GM12801 (cell line): ENCODE results near the gene ADCY10.

ENCODE experiments used
- TF ChIP-seq, protein P1 (sequence below): IDR thresholded peaks from one replicate; pipeline ENCODE4 v1.5.1; 2011; ENCODE audit warnings: control low read depth; ENCODE audit not compliant: insufficient read length; ENCODE audit errors: extremely low read depth

The ADCY10 gene

DNA sequence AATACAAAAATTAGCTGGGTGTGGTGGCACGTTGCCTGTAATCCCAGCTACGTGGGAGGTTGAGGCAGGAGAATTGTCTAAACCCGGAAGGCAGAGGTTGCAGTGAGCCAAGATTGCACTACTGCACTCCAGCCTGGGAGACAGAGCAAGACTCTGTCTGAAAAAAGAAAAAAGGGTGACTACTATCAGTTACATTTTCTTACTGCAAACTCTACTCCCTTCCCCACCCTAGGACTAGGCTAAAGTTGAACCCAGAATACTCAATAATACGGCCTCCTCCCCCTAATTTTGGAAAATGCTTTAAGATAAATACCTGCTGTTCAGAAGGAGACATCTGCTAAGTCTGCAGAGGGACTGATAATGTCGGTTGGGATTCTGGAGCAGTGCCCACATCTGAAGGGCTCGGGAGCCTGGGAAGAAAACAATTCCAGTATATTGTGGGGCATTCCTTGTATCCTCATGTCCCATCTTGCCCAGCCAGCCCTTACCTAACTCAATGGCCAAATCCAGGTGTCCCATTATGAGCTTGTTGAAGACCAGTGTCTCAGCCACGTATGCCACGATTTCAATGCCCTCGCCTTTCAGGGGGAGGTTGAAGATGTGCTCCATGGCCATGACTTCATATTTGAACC is 89.7 kb downstream of the ADCY10 start:
- TF ChIP-seq, protein P1, sequence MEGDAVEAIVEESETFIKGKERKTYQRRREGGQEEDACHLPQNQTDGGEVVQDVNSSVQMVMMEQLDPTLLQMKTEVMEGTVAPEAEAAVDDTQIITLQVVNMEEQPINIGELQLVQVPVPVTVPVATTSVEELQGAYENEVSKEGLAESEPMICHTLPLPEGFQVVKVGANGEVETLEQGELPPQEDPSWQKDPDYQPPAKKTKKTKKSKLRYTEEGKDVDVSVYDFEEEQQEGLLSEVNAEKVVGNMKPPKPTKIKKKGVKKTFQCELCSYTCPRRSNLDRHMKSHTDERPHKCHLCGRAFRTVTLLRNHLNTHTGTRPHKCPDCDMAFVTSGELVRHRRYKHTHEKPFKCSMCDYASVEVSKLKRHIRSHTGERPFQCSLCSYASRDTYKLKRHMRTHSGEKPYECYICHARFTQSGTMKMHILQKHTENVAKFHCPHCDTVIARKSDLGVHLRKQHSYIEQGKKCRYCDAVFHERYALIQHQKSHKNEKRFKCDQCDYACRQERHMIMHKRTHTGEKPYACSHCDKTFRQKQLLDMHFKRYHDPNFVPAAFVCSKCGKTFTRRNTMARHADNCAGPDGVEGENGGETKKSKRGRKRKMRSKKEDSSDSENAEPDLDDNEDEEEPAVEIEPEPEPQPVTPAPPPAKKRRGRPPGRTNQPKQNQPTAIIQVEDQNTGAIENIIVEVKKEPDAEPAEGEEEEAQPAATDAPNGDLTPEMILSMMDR, result no peak

DNA sequence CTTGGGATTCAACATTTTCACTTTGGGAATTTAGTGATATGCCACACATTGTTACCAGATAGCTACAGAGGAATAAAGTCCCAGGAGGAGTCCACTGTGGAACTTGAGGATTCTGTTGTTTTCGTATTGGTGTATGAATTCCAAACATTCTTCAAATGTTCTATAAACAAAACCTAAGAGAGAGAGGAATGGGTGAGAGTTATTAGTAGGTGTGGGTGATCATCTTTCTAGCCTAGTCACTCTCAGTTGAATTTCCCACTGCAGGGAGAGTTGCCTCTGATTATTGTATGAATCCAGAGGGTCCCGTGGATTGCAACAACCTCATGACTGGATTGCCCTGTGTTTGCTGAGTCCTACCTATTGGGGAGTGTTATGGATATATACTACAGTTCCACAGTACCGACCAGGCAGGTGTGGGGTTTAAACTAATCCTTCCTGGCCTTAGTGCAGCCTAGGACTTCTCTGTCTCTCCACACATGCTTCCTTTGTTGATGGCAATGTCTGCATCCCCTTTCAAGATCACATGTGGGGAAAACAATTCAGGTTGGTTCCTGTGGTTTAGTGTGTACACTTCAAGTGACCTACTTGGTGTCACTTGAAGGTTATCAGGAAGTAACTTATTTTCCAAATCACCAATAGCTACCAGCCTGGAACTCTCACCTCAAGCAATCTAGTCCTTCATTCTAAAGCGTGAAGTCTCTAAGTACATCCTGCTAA is 91.8 kb downstream of the ADCY10 start:
- TF ChIP-seq, protein P1, result no peak

DNA sequence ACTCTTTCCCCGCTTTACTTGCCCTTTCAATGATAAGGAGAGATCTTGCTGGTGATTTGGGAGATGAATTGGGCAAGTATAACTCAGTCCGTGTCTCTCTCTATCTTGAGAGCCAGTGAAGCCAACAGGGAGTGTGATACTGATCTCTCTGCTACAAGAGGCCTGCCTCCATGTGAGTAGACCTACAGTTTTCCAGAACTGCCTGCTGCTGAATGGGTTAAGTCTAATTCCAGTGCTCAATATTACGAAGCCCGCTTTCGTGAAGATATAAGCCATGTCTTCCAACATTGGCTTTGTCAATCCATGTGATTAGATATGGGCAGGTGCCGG is 92.6 kb downstream of the ADCY10 start:
- TF ChIP-seq, protein P1, result no peak

DNA sequence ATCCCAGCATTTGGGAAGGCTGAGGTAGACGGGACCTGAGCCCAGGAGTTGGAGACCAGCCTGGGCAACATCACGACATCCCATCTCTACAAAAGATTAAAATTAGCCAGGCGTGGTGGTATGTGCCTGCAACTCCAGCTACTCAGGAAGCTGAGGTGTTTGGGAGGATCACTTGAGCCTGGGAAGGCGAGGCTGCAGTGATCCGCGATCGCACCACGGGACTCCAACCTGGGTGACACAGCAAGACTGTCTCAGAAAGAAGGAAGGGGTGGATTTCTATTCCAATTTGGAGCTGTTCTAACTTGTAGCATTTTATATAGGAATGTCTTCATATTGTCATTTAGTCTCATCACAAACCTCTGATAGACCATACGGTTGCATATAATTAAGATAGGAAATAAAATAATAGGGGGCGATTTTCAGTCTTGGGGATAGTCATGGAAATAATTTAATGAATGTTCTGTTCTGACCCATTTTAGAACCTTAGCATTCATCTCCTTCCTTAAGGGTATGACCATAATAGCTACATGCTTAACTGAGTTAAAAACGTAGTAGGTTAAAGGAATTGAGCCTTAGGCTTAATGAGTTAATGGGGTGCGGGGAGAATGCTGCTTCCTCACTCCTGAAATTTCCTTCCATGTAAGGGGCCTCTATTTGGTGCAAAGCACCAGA is 93.1 kb downstream of the ADCY10 start:
- TF ChIP-seq, protein P1, result no peak

DNA sequence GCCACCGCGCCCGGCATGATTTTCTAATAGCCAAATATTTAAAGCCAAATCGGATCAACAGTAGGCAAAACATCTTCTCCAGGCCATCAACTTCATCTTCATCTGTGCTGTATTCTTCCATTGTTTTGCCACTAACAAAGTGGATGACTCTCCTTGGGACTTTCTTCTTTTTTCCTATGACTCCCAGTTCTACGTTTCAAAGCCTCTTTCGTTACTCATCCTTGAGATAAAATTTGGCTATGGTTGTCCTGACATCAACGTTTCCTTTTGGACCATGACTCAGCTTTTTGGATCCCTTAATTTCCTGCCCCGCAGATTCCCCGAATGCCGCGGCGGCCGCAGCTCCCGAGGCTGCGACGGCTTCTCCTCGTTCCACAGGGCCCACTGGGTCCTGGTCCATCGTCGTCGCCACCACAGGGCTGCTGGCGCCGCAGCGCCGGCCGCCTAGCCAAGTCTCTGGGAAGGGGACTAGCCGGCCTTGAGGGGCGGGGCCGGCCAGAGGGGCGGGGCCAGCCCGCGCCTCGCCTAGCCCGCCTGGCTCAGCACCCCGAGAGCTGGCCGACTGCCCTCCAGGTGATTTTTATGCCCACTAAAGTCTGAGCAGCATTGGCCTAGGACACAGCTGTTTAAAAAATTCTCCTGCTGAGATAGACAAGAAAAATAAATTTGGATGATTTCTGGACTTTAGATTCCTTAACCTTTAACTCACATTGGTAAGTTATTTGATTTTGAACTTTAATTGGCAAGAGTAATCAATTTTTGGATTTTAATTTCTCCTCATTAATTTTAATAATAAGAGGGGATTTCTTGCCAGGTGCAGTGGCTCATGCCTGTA is 93.9 kb downstream of the ADCY10 start:
- TF ChIP-seq, protein P1, result no peak

DNA sequence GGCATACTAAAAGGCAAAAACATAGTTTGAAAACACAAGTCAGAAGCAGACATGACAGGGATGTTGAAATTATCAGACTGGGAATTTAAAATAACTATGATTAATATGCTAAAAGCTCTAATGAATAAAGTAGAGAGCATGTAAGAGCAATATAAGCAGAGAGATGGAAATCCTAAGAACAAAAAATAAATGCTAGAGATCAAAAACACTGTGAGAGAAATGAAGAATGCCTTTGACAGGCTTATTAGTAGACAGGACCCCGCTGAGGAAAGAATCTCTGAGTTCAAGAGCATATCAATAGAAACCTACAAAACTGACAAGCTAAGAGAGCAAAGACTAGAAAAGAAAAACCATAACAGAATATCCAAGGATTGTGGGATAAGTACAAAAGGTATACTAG is 98.3 kb downstream of the ADCY10 start:
- TF ChIP-seq, protein P1, result no peak

DNA sequence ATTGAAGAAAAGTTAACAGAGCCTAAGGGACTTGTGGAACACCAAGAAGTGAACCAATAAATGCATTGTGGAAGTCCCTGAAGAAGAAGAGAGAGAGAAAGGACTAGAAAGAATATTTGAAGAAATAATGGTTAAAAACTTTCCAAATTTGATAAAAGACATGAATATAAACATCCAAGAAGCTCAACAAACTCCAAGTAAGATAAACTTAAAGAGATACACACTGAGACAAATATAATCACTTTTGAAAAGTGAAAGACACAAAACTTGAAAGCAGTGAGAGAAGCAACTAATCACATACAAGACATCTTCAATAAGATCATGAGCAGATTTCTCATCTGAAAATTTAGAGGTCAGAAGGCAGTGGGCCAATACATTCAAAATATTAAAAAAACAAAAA is 101.0 kb downstream of the ADCY10 start:
- TF ChIP-seq, protein P1, result no peak
